ENCODE measurements around the gene ZEB2.

The ZEB2 gene

DNA sequence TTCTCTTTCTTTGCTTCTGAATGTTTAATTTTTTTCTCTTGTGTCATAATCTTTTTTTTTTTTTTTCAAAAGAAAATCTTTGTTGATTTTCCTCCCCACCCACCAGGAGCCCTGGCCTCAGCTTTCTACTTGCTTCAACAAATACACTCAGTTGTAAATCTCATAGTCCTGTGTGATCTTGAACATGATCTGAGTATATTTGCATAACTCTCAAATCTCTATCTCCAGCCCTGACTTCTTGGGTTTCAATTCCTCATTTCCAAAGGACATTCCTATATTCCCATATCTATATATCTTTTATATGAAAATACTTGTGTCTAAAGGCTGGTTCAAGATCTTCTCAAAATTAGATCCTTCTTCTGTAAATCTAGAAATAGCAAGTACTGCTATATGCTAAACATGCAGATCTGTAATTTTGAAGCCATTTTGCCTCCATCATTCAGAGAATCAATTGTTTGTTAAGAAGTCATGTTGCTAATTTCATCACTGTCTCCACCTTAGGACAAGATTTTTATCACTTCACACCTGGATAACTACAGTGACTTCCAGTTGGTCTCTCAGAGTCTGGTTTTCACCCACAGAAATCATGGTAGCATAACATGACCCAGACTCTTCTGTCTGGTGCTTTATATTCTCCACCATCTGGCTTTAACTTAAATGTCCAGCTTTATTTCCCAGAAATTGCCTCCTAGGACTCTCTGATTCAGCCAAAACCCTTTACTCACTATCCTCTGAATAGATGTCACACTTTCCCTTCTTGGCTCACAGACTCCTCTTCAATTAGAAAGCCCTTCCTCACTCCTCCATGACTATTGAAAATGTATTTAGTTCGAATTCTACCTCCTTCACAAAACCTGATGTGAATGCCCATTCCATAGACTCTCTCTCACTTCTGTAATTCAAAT, 98.1 kb downstream of the ZEB2 start:
- no peak for DNase-seq (ENCODE audit: low read depth)

DNA sequence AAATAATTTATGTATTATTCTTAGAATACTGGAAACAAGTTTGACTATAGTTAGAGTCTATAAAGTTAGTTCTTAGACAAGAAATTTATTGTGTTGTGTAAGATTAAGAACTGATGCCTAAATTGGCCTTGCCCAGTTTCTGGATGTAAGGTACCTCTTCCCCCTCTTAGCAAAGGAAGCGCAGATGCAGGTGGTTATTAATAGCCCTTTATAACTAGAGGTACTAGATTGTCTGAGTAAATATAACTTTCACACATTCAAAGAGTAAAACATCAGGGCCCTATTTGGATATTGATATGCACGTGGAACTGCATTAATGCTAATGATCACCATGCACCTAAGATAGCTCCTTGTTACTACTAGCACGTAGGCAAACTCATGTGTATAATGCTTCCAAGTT, 100.7 kb downstream of the ZEB2 start:
- DNase-seq (ENCODE audit: low read depth) = no peak

DNA sequence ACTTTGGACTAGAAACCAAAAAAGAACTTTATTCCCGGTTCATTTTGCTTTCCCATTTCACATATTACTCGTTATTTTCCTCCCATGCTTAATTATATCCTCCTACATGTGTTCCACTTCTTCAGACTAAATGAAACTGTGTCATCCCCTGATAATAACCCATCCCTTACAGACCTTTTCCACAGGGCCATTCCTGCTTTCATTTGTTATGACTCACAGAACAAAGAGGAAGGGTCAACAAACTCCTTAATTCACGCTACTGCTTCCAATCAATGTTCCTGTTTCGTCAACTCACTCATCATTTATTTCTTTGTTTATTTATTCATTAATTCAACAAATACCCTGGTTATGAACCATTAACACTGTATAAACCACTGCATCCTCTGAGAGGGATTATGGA, 104.5 kb downstream of the ZEB2 start:
- no peak for DNase-seq (ENCODE audit: low read depth)

- DNase-seq (ENCODE audit: low read depth) = no peak
Measured at GRCh38 chr2:144414324-144414845, 105.5 kb downstream of the ZEB2 start.

DNA sequence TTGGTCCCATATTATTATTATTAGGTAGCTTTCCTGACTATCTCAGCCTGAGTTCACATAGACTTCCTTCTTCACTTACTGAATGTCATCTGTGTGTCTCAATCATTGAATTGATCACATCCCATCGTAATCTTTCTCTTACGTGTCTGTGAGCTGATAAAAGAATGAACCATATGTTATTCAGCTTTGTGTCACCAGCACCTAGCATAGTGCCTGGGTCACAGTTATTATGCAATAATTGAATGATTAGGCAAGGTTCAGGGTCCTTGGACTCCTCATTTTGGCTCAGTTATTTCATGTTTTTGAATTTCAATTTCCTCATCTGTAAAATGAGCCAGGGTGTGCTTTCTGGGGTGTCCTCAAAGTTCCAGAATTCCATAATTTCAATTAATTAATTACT, 107.2 kb downstream of the ZEB2 start:
- no peak for DNase-seq (ENCODE audit: low read depth)

DNA sequence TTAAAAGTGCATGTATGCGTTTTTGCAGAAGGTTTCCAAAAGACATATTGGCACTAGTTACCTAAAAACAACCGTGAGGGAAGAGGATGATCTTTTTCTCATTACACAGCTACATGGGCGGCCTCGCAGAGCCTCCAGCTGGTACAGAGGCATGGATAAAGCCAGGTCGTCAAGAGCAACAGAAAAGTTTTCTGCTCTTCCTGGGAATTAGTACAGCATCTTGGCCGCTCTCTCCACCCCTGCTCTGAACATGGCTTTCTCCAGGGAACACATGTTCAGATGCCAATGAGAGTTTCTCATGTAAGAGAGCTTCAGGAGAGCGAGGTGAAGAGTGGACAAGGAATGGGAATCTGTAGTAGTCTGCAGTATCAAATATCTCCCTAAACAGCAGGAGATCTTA, 108.4 kb downstream of the ZEB2 start:
- no peak for DNase-seq (ENCODE audit: low read depth)

- no peak for DNase-seq (ENCODE audit: low read depth)
Measured at GRCh38 chr2:144409241-144409640, 110.7 kb downstream of the ZEB2 start.

DNA sequence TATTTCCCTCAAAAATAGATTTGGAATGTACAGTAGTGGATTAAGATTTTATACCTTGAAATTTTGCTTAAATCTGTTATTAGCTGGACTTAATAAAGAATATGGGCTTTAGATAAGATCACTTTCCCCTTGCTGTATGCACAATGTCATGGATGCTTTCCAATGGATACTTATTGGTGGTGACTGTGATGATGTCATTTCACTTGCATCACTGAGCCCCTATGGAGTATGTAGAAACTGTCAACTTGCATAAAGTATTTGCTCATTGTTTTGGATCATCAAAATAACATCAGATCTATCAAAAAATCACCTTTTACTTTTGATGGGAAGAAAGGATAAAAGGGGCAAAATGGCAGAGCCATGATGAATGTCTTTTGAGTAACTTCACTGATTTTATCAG, 112.7 kb downstream of the ZEB2 start:
- DNase-seq (ENCODE audit: low read depth) = no peak

GRCh38 chr2:144405982-144406788, 113.7 kb downstream of the ZEB2 start:
- DNase-seq (ENCODE audit: low read depth) = no peak

GRCh38 chr2:144405321-144405720, 114.6 kb downstream of the ZEB2 start:
- DNase-seq (ENCODE audit: low read depth) = no peak

GRCh38 chr2:144404586-144405314, 115.2 kb downstream of the ZEB2 start:
- DNase-seq (ENCODE audit: low read depth) = no peak

GRCh38 chr2:144403933-144404332, 116.0 kb downstream of the ZEB2 start:
- DNase-seq (ENCODE audit: low read depth) = no peak

GRCh38 chr2:144402251-144402650, 117.7 kb downstream of the ZEB2 start:
- DNase-seq (ENCODE audit: low read depth) = no peak

DNA sequence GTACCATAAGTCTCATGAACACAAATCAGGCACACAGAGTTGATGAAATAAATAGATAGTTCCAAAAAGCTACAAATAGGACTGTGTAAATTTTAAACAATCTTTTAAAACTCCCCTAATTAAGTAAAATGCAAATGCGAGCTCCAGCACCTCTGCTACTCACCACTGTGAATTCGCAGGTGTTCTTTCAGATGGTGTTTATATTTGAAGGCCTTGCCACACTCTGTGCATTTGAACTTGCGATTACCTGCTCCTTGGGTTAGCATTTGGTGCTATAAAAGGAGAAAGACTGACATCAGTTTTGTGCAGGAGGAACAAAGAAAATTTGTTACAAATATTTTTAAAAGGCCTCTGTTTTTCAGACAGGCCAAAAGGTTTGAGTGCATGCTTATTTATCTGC, 118.9 kb downstream of the ZEB2 start:
- no peak for DNase-seq (ENCODE audit: low read depth)

- no peak for DNase-seq (ENCODE audit: low read depth)
Measured at GRCh38 chr2:144396318-144396717, 123.6 kb downstream of the ZEB2 start.

DNA sequence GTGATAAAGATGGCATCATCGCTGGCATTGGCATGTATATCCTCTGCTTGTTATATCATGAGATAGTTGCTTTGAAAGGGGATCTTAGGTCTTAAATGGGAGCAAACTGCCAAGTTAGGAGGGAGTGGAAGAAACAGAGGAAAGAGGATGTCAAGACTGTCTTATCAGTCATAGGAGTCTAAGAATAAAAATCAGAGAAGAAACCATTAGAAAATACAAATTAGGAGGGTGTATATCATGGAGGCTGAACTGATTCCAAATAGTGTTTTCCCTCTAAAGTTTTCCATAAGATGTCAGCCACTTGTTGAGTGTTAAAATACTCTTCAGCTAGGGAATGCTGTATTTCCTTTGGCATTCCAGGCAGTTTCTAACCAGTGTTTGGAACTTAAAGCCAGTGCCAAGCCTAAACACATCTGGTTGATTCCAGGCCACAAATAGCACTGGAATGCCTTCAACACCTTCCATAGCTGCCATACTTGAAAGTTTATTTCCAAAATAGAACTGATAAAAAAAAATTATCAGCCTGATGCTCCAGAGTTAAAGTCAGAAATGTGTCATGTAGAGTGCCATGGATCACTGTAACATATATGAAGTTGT, 129.4 kb downstream of the ZEB2 start:
- DNase-seq (ENCODE audit: low read depth) = no peak

- DNase-seq (ENCODE audit: low read depth) = no peak
Measured at GRCh38 chr2:144389930-144390311, 130.0 kb downstream of the ZEB2 start.

GRCh38 chr2:144389151-144389929, 130.6 kb downstream of the ZEB2 start:
- no peak for DNase-seq (ENCODE audit: low read depth)

GRCh38 chr2:144385381-144385780, 134.5 kb downstream of the ZEB2 start:
- no peak for DNase-seq (ENCODE audit: low read depth)

- DNase-seq (ENCODE audit: low read depth) = no peak
Measured at GRCh38 chr2:144383571-144384100, 136.3 kb downstream of the ZEB2 start.

DNA sequence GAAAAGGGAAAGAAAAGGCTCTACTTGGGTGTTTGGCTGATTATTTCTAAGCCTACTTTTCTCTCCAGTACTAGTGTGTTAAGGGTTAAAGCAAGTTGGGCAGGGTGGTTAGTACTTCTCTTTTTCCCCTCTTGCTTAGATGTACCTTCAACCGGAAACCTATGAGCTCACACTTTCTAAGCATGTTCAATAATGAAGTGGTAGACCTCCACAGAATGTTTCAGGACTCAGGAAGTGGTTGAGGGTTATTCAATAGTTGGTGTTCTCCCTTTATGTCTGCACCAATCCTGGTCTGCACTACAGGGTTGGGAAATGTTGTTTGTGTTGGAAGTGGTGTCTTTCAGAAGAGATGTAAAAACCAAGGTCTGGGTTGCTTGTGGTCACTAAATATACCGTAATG, 137.1 kb downstream of the ZEB2 start:
- DNase-seq (ENCODE audit: low read depth) = no peak
